ENCODE data around the gene PTGES.
A peak's percentile ranks its signal among the peaks of the same experiment; 100 is the strongest.

PTGES gene

DNA sequence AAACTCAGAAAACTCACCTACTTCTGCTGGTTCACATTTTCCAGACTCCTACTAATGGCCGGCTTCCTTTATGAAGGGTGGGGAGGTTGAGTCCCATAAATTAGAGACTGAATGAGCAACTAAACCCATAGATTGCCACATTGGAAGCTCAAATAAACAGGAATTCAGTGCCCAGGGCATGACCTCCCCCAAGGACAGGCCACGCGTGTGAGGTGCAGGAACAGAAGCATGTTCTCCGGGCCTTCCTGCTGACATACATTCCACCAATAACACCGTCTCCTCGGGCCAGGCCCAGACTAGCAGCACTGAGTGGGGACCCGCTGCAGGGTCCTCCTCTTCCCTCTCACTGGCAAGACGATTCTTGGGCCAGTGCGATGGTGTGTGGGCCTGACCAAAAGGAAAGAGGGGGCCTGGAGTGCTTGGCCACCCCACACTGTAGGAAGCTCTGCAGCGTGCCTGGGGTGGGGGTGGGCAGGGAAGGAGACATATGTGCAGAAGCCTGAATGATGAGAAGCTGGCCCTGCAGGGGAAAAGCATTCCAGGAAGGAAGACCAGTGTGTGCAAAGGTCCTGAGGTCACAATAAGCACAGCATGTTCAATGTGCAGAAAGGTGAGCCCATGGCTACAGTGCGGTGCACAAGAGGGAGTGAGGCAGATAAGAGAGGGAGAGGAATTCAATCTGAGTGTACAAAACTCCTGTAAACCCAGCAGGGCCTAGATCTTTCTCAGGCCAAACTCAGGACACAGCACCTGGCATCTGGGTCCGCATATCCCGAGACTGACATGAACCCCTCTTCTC is 12.0 kb downstream of the PTGES start:
- no peak for DNase-seq

DNA sequence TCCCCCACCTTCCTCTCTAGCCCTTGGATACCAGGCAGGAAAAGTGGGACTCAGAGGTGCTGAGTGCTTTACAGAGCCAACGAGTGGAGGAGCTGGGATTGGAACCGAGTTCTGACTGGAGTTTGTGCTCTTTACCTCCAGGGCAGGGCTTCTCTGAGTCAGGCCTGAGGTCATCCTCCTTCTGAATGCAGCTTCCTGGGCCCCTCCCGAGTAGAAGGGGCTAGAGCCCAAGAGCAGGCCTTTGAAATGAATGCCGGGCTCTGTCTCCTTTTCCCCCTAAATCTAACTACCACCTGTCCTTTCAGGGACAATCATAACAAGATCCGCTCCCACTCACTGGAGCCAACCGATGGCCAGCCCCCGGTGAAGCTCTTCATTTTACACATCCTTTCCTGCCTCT is 12.7 kb downstream of the PTGES start:
- DNase-seq = no peak

DNA sequence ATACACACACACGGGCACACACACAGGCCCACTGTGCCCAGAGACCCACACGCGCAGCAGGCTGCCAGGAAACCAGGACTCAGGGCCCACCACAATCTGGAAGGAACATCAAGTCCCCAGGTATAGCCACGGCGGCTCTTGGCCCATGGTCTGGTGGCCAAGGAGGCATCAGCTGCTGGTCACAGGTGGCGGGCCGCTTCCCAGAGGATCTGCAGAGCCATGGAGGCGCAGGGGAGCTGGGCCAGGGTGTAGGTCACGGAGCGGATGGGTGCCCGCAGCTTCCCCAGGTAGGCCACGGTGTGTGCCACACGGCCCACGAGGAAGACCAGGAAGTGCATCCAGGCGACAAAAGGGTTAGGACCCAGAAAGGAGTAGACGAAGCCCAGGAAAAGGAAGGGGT is 13.4 kb downstream of the PTGES start:
- DNase-seq = no peak

DNA sequence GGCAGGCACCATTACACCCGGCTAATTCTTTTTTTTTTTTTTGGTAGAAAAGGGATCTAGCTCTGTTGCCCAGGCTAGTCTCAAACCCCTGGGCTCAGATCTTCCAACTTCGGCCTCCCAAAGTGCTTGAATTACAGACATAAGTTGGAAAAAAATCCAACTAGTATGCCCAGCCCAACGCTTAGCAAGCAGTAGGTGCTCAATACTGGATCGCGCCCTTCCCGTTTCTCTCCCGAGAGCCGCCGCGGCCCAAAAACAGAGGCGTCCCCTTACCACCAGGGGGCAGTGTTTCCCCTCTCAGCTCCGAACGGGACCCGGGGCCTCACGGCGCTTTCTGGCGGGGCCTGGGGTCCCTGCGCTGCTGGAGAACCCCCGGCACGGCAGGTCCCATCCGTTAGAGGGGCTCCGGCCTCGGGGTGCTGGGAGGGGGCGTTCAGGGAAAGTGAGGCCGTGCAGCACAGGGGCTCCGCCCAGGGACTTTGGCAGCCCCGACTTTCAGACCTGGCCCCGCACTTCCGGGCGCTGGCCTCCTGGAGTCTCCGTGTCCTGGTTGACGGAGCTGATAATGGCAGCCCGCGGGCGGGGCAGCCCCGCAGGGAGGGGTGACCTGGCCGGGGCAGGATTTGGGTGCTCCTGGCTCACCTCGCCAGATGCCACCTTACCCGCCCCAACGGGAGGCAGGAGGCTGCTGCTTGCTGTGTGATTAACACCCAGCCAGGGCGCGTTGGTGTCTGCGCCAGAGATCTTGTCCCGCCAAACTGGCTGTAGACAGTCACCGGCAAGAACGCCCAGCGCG is 15.2 kb downstream of the PTGES start:
- peak; percentile 43 for DNase-seq

DNA sequence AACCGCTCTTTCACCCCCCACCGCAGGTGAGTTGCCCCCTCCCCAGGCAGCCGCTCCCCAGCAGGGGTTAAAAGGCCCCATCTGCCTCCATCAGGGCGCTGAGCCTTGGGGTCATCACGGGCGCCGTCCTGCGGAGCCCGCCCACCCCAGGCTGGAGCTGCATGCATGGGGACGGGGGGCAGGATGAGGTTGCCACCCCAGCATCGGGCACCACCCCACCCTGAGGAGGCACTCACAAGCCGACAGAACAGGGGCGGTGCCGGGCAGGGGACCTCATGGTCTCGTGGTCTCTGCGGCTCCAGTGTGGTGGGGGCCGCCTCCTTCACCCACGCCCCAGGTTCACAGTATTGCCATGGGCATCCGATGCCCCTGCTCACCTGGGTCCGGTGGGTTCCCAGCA is 16.5 kb downstream of the PTGES start:
- DNase-seq = no peak

DNA sequence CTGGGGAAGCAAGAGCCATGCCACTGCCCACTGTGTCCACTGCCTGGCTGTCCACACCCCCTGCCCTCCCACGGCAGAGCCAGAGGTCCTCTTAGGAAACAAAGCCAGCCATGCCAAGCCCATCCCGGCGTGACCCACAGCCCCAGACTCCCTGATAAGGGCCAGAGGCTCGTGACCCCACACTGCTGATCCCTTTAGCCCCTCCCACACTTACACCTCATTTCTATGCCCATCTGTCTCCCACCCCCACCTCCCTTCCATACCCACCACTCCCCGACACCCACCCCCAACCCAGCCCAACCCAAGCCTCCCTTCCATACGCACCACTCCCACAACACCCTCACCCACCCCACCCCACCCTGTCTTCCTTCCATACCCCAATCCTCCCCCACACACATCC is 17.3 kb downstream of the PTGES start:
- no peak for DNase-seq

DNA sequence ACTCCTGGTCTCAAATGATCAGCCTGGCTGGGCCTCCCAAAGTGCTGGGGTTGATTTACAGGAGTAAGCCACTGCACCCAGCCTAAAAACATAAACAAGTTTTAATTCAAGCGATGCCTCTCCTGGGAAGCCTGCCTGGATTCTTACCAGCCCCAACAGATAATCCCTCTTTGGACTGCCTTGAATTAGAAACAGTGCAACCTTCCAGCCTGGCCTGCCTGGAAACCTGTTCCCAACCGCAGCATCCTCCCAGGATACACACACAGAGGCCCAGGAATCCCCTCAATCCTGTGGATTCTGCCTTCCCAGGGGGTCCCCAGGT is 19.2 kb downstream of the PTGES start:
- no peak for DNase-seq

DNA sequence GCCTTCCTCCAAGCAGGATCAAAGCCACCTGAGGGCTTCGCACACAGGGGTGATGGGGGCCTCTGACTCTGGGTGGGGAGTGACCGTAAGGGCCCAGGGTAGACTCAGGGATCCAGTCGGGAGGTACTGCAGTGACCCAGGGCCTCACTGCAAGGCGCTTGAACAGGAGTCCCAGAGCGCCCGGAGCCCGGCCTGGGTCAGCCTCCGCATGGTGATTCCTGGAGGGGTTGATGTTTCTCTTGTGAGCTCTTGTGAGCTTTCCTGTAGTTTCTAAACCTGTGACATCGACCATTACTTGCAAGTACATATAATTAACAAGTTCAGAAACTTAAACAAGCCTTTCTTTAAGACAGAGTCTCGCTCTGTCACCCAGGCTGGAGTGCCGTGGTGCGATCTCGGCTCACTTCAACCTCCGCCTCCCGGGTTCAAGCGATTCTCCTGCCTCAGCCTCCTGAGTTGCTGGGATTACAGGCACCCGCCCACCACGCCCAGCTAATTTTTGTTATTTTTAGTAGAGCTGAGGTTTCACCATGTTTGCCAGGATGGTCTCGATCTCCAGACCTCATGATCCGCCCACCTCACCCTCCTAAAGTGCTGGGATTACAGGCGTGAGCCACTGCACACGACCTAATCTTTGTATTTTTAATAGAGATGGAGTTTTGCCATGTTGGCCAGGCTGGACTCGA is 19.8 kb downstream of the PTGES start:
- no peak for DNase-seq

DNA sequence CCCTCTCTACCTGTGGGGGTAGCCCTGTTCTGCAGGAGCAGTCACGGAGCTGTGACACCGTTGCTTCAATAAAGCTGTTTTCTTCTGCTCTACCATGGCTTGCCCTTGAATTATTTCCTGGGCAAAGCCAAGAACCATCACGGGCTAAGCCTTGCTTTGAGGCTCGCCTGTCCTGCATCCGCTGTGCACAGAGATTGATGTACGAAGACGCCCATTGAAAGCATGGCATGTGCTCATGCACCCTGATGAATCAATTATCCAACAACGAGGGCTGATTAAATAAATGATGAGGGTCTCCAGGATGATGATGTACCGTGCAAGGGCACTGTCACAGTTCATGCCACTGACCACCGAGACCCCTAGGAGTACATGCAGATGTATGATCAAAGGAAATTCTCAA is 20.7 kb downstream of the PTGES start:
- no peak for DNase-seq

DNA sequence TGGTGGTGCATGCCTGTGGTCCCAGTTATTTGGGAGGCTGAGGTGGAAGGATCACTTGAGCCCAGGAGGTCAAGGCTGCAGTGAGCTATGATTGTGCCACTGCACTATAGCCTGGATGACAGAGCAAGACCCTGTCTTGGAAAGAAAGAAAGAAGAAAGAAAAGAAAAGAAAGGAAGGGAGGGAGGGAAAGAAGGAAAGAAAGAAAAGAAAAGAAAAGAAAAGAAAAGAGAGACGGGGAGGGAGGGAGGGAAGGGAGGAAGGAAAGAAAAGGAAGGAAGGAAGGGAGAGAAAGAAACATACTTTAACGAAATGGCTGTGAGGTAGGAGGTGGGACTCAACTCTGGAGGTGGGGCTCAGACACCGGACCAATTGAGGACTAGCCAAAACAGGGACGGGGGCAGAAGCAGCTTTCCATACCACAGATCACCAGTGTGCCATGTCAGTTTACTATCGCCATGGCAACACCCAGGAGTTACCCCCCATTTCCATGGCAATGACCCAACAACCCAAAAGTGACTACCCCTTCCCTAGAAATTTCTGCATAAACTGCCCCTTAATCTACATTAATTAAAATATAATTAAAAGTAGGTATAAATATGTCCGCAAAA is 21.3 kb downstream of the PTGES start:
- DNase-seq = no peak

DNA sequence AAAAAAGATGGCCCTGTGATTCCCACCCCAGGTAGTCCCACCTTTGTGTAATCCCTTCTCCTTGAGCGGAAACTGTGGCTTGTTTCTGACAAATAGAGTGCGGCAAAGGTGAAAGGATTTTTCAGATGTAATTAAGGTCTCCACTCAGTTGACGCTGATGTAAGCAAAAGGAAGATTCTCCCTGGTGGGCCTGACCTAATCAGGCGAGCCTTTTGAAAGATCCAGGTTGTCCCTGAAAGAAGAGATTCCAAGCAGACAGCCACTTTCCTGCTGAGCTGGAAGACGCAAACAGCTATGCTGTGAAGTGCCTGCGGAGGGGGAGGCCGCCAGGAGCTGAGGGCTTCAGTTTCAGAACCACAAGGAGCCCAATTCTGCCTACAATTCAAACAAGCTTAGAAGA is 24.1 kb downstream of the PTGES start:
- DNase-seq = no peak

DNA sequence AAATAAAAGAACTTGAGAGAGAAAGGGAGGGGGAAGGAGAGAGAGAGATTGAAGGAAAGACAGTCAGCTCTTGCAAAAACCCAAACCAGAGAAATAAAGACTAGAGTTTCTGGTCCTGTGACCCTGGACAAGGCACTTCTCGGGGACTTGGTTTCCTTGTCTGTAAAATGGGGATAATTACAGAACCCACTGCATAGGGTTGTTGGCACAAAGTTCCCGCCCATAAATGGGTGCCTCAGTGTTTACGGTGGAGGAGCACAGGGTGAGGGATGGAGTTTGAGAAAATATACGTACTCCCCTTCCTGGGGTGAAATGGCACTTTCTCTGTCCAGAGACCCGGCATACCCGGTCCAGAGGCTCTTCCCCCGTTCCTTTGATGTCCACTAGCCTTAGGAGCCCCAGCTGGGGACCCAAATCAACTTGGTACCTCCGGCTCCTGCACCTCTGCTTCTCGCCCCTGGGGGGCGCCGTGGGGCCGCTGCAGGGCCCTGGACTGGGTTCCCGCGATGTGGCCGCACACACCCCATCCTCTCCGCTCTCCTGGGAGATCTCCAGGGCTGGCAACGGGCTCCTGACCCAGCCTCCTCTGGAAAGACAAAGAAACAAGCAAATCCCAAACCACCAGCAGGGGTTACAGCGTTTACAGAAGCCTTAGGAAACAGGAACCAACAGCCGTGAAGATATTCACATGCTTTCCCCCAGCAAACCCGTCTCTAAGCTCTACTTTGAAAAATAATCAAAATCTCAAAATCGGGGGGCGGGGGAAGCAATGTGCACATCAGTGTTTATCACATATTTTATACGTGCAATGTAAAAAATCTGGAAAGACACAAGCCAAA is 26.3 kb downstream of the PTGES start:
- peak; percentile 42 for DNase-seq

DNA sequence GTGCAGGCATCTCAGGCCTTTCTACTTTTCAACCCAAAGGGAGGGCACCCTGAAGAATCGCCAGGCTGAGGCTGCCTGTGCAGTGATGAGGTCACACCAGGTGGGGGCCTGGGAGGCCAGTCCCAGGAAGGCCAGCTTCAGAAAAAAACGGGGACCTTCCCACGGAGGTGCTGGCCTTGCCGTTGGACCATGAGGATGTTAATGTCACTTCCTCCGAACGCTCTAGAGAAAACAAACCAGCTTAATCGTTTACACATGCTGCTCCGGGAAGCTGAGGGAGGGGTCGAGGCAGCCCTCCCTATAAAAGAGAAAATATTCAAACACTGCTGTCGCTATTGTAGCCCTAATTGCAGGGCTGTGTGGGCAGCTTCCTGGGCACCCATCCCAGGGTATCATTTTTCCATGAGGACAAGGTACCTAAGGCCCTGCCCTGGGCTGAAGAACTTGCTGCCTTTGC is 27.0 kb downstream of the PTGES start:
- no peak for DNase-seq

DNA sequence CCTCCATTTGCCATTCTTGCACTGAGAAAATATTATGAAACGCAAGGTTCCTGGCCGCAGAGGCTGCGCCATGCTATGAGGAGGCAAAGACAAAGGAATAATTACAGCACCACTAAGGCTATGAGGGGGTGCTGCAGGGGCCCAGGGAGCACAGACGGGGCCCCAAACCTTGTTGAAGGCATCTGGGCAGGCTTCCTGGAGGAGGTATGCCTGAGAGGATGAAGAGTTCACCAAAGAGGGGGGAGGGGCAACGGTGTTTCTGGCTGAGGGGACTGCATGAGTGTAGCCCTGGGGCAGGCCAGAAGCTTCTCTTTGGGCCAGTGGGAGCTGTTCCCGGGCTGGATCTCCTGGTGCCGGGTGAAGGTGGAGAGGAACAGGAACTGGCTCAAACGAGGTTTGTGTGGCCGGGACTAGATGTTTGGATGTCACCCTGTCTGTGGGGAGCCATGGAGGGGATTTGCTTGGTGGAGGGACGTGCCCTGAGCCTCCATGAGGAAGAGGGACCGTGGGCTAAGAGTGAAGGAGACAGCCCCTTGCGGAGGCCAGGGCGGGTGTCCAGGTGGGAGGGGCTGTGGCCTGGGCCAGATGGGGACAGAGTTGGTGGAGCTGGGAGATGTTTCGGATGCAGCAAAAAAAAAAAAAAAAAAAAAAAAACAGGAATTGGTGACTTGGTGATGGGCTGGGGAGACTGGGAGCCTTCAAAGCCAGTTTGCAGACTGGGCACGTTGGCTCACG is 28.2 kb downstream of the PTGES start:
- DNase-seq = no peak

DNA sequence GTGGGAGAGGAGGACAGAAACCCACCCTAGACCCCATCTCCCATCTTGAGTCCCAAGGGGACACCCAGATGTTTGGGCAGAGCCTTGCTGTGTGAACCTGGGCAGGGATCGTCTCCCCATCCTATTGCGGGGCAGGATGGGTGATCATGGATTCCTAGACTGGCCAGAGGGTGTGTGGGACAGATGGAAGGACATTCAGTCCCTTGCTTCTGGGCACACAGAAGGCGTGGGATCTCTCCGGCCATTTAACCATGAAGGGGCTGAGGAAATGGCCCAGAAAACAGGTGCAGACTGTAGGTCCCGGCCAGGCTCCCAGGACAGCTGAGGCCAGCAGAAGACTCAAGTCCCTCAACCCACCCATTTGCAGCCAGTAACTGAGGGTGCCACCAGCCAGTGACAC is 29.9 kb downstream of the PTGES start:
- DNase-seq = no peak

DNA sequence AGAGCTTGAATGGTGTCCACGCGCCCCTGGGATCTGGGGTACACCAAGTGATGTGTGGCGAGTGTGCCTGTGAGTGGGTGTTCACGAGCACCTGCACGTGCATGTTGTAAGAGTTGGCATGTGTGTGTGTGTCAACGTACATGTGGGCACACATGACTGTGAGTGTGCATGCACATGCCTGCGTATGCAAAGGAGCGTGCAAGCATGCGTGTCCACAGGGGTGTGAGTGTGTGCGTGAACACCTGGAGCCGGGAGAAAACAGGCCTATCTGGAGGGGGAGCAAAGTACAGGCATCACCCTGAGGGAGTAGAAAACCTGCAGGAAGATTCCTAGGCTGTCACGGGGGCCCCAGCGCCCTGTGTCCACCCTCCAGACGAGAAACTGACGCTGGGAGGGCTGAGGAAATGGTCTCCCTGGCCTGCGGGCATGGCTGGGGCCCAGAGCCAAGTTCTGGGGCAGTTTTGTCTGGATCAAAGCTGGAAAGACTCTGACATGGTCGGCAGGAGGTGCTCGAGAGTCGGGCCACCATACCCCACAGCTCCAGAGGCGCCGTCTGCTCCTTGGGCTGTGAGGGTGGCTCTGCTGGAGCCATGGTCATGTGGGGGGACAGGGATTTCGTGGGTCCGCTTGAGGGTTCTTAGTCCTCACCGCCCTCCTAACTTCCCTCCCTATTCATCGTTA is 31.8 kb downstream of the PTGES start:
- DNase-seq = no peak

DNA sequence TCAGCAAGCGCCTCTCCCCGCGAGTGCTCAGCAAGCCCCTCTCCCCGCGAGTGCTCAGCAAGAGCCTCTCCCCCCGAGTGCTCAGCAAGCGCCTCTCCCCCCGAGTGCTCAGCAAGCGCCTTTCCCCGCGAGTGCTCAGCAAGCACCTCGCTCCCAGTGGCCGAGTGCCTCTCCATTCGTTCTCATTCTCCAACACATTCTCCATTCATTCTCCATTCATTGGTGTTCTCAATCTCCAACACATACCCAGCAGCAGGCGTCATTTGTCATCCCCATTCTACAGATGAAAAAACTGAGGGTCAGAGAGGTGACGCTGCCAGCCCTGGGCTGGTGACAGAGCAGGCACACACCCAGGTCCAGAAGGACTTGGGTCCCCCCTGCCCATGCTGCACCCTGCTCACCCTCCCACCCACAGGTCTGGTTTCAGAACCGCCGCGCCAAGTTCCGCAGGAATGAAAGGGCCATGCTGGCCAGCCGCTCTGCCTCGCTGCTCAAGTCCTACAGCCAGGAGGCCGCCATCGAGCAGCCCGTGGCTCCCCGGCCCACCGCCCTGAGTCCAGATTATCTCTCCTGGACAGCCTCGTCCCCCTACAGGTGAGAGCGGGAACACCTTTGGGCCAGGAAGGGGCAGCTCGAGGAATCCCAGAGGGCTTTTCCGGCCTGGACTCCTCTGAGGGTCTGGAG is 32.5 kb downstream of the PTGES start:
- no peak for DNase-seq

DNA sequence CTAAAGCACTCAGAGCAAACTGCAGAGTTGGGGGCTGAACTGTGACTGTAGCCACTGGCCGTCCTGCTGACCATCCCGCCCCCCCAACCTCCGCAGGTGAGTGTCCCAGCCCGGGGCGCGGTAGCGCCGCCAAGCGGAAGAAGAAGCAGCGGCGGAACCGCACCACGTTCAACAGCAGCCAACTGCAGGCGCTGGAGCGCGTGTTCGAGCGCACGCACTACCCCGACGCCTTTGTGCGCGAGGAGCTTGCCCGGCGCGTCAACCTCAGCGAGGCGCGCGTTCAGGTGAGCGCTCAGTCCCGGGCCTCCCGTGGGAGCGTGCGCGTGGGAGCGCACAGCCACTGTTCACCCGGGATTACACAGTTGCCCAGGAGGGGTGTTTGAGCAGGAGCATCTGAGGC is 33.7 kb downstream of the PTGES start:
- no peak for DNase-seq

DNA sequence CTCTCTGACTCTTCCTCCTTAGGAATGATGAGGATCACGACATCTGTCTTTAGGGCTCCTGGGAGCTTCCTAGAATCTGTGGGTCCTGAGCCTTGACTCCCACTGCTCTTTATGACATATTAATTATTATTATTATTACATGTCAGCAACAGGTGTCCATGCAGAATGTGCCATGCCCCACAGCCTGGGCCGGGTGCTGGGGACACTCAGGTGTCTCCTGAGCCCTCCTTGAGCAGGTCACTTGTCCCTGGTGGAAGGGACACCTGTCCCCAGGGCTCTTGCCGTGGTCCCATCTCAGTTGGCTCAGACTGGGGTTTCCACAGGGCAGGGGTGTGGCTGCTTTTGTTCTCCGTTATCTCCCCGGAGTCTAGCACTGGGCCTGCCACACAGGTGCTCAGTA is 34.2 kb downstream of the PTGES start:
- no peak for DNase-seq

DNA sequence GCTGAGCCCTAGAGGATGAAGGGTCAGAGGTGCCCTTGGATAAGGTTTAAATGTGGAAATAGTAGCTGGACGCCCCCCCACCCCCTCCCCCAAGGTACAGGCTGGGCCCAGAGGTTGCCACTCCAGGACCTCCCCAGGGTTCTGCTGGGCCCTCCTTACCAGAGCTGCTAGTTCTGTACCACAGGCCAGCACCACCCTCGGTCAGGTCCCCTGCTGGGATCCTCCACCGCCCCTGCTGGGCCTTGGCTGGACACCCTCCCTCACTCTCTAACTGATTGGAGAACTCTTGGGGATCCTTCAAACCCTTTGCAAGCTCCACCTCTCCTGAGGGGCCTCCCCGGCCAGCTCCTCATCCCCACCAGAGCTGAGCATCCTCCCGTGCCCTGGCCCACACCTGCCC is 34.9 kb downstream of the PTGES start:
- DNase-seq = no peak

DNA sequence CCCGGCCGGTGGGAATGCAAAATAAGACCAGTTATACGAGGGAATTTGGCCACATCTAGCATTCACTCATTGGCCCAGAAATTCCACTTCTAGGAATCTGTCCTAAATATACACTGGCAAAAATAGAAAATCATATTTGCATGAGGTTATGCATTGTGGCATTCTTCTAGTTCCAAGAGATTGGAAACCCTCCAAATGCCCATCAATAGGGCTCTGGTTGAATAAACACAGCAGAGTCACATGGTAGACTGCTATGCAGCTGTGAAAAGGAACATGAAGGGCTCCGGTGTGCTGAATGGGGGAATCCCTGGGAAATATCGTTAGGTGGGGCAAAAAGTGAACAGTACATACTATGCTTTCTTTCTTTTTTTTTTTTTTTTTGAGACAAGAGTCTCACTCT is 36.8 kb downstream of the PTGES start:
- DNase-seq = no peak

Measured in NCI-H526 treated with DMSO at 0.1 percent for 48 hours (cell line).